GM12878 (cell line): ENCODE results near the gene CLDN5. TPM values are rescaled to one million over a fixed set of nuclear protein-coding genes. Genes with fewer than 3 reads are reported as not detected.

Experiments
- ATAC-seq: fragments of 200-7000 bp; cut with Tn5 transposase; 3 replicates; pipeline ENCODE4 v1.9.1; 2020; ENCODE audit warnings: mild to moderate bottlenecking, moderate library complexity
- BruUV-seq: library from RNA; stranded (reverse); fragments of 400-500 nt; replicated peaks from 2 replicates; lab custom pipeline; 2021; lab: Mats Ljungman, UMichigan
- CTCF ChIA-PET: fragments of 300-600 bp; sonication (Branson Sonifier 250); formaldehyde crosslinking; extraction: SDS; loops from one replicate; lab custom pipeline; 2021; ENCODE audit warnings: inconsistent platforms; lab: Yijun Ruan, JAX
- POLR2A ChIA-PET: fragments of 350-600 bp; formaldehyde crosslinking; extraction: SDS; loops from one replicate; lab custom pipeline; 2021; ENCODE audit warnings: inconsistent platforms; lab: Charles Lee
- RAD21 ChIA-PET: fragments of 300-600 bp; sonication (Branson Sonifier 250); formaldehyde crosslinking; loops from one replicate; lab custom pipeline; 2023; ENCODE audit warnings: antibody characterized with exemption; ENCODE audit not compliant: unreplicated experiment; lab: Charles Lee
- SMC1A ChIA-PET: fragments of 300-600 bp; sonication (Branson Sonifier 250); formaldehyde crosslinking; loops from one replicate; lab custom pipeline; 2023; ENCODE audit not compliant: unreplicated experiment, uncharacterized antibody; lab: Charles Lee
- DNase-seq: peaks from one replicate; pipeline ENCODE4 v3.0.0-alpha.2; 2011; ENCODE audit warnings: low read depth, low spot score
- FAIRE-seq: peaks from 3 replicates; lab custom pipeline; 2011; peaks lifted over from hg19 to GRCh38; lab: Jason Lieb, UNC
- H2AFZ ChIP-seq: 2 replicates; pipeline ENCODE4 v1.6.0; 2011; ENCODE audit warnings: low read depth, low read length, control low read depth; ENCODE audit not compliant: control insufficient read depth
- H3K27ac ChIP-seq: 2 replicates; pipeline ENCODE4 v1.5.1; 2011; ENCODE audit warnings: control low read depth; ENCODE audit not compliant: control insufficient read depth, insufficient read depth
- H3K27me3 ChIP-seq, 2 experiments: replicated peaks in 1 of 2; 2 replicates each; pipeline versions ENCODE4 v1.6.0 to v1.6.1; 2011; ENCODE audit warnings: low read length in 1 of 2; ENCODE audit not compliant: control insufficient read depth in 2 of 2, insufficient read depth in 2 of 2
- H3K36me3 ChIP-seq, 2 experiments: 2 replicates each; pipeline ENCODE4 v1.5.1; 2011; ENCODE audit warnings: low read length in 1 of 2; ENCODE audit not compliant: control insufficient read depth in 2 of 2, insufficient read depth in 2 of 2
- H3K4me1 ChIP-seq: 2 replicates; pipeline ENCODE4 v1.6.1; 2011; ENCODE audit warnings: mild to moderate bottlenecking, low read length, moderate library complexity, mixed read lengths; ENCODE audit not compliant: control insufficient read depth, insufficient read depth
- H3K4me2 ChIP-seq: 2 replicates; pipeline ENCODE4 v1.6.0; 2011; ENCODE audit warnings: control low read depth; ENCODE audit not compliant: control insufficient read depth, insufficient read depth
- H3K4me3 ChIP-seq: fragments of 200-600 bp; sonication (generic); 2 replicates; pipeline ENCODE4 v1.5.1; 2016
- H3K79me2 ChIP-seq: 2 replicates; pipeline ENCODE4 v1.6.0; 2011; ENCODE audit warnings: low read length; ENCODE audit not compliant: control insufficient read depth, insufficient read depth
- H3K9ac ChIP-seq: 2 replicates; pipeline ENCODE4 v1.8.0; 2011; ENCODE audit warnings: low read length, control low read depth, mixed read lengths; ENCODE audit not compliant: control insufficient read depth, insufficient read depth
- H3K9me3 ChIP-seq: replicated peaks from 3 replicates; pipeline ENCODE4 v1.5.1; 2011; ENCODE audit warnings: mild to moderate bottlenecking, low read length; ENCODE audit not compliant: control insufficient read depth, insufficient read depth
- H4K20me1 ChIP-seq: 2 replicates; pipeline ENCODE4 v1.6.0; 2011; ENCODE audit not compliant: control insufficient read depth, insufficient read depth
- CHD1 ChIP-seq: IDR thresholded peaks from 2 replicates; pipeline ENCODE4 v1.6.1; 2012; ENCODE audit warnings: low read depth, low read length, improper control_type of control experiment
- CUX1 ChIP-seq: IDR thresholded peaks from 2 replicates; pipeline ENCODE4 v1.6.1; 2012; ENCODE audit warnings: improper control_type of control experiment, low read depth, low read length; ENCODE audit not compliant: insufficient replicate concordance
- NRF1 ChIP-seq: conservative IDR thresholded peaks from 2 replicates; pipeline ENCODE4 v1.6.1; 2011; ENCODE audit warnings: mild to moderate bottlenecking, low read depth, low read length, improper control_type of control experiment
- POLR2A ChIP-seq: IDR thresholded peaks from 2 replicates; pipeline ENCODE4 v1.6.1; 2011; ENCODE audit warnings: low read depth, mild to moderate bottlenecking, low read length
- POLR2AphosphoS2 ChIP-seq: IDR thresholded peaks from 2 replicates; pipeline ENCODE4 v1.6.1; 2011; ENCODE audit warnings: low read depth, mild to moderate bottlenecking, low read length, improper control_type of control experiment, moderate library complexity
- RAD21 ChIP-seq: IDR thresholded peaks from 2 replicates; pipeline ENCODE4 v1.6.1; 2011; ENCODE audit warnings: mild to moderate bottlenecking, low read depth, low read length, moderate library complexity; ENCODE audit not compliant: insufficient read depth
- RCOR1 ChIP-seq: conservative IDR thresholded peaks from 2 replicates; pipeline ENCODE4 v1.6.1; 2012; ENCODE audit warnings: low read depth, low read length, improper control_type of control experiment
- RFX5 ChIP-seq: IDR thresholded peaks from 2 replicates; pipeline ENCODE4 v1.6.1; 2011; ENCODE audit warnings: low read depth, low read length, improper control_type of control experiment
- RUNX3 ChIP-seq: IDR thresholded peaks from 2 replicates; pipeline ENCODE4 v1.6.1; 2012; ENCODE audit warnings: low read length, inconsistent platforms
- TCF7 ChIP-seq: IDR thresholded peaks from 2 replicates; pipeline ENCODE4 v1.6.1; 2014; ENCODE audit warnings: antibody characterized with exemption, borderline replicate concordance
- ZNF384 ChIP-seq: IDR thresholded peaks from 2 replicates; pipeline ENCODE4 v1.6.1; 2012; ENCODE audit warnings: low read depth, mild to moderate bottlenecking, low read length, improper control_type of control experiment, borderline replicate concordance
- ZSCAN29 ChIP-seq: fragments of 450-650 bp; IDR thresholded peaks from 2 replicates; pipeline ENCODE4 v1.6.1; 2017; ENCODE audit warnings: mild to moderate bottlenecking, moderate library complexity
- WGBS: methylation state at CpG from one replicate; pipeline ENCODE4 v1.1.6; 2016; ENCODE audit warnings: low lambda C conversion rate; ENCODE audit not compliant: insufficient replicate concordance, insufficient coverage; ENCODE audit errors: missing lambda C conversion rate; 5-methylcytosine and 5-hydroxymethylcytosine counted together
- in situ Hi-C: fragments of 300-500 bp; cut with MboI; formaldehyde crosslinking; loops from 9 replicates; pipeline ENCODE4 v1.14.3; 2018; ENCODE audit warnings: mixed read lengths
- intact Hi-C: fragments of 100-400 bp; cut with micrococcal nuclease; formaldehyde crosslinking; loops from one replicate; pipeline ENCODE4 v1.14.2; 2022; ENCODE audit not compliant: unreplicated experiment
- polyA plus RNA-seq, 11 experiments: library from polyadenylated mRNA; depleted of rRNA in 4 of 11; unstranded in 6 of 11; stranded (reverse) in 5 of 11; fragments of >200 nt; fragmentation: Nextera tagmentation in 4 of 11; fragmentation: Illumina TruSeq in 1 of 11; extraction: Ambion mirVana in 4 of 11; extraction: Trizol in 1 of 11; gene quantifications; 1 replicate in 1 of 11; 2 replicates in 10 of 11; pipeline versions ENCODE4 v1.2.1 to v1.2.3, GENCODE V29; 2011 to 2016; ENCODE audit warnings: inconsistent platforms in 2 of 11, missing spikeins in 2 of 11, low read depth in 1 of 11
- total RNA-seq, 4 experiments: library from RNA; depleted of rRNA in 3 of 4; stranded (reverse); fragments of >200 nt in 3 of 4; fragmentation: Illumina TruSeq in 1 of 4; extraction: Trizol in 1 of 4; gene quantifications; 2 replicates each; pipeline versions ENCODE4 v1.2.1 to v1.2.3, GENCODE V29; 2013 to 2021
- TF ChIP-seq, protein P1 (sequence below): fragments of 450-650 bp; IDR thresholded peaks from 2 replicates; pipeline ENCODE4 v1.6.1; 2017; ENCODE audit warnings: mild to moderate bottlenecking, low read depth, inconsistent platforms; ENCODE audit not compliant: poor library complexity, severe bottlenecking

The CLDN5 gene
- total and polyA plus RNA-seq, 10 of the 15 experiments (the other 5 are each of a cell fraction or from before 2014, with no cell fraction given) = 0.15 TPM; not detected in 9

DNA sequence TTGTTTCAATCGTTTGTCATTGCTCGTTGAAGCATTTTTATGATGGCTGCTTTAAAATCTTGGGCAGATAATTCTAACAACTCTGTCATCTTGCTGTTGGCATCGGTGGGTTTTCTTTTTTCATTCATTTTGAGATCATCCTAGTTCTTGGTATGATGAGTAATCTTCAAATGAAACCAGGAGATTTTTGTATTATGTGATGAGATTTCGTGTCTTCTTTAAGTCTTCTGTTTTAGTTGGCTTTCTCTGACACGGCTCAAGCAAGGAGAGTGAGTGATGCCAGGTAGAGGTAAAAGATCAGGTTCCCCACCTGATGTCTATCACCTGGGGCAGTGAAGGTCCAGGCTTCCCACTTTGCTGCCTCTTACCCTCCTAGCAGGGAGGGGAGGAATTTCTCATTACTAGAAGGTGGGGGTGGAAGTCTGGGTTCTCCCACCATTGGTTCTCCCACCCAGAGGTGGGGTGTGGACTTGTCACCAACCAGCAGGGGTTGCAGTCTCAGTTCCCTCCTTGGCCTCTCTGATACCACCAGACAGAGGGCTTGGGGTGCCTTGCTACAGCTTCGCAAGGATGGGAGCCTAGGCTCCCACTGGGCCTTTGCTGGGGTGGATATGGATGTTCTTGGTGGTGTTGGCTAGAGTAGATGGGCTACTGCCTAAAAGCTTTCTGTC lies 31.6 kb downstream of the CLDN5 start:
- SMC1A ChIA-PET = no interaction called here
- Histone ChIP-seq H2AFZ (no peak overlapping the region), H3K27me3 (no peaks in the 10 kb centered on the region), H4K20me1 (no peaks in the 10 kb centered on the region), H3K36me3 (peaks cover 14 to 15% of the 10 kb centered on the region in 2 experiments; a peak in 3 of 4 replicates), H3K9me3 (no peaks in the 10 kb centered on the region), H3K79me2 (no peaks in the 10 kb centered on the region), H3K27ac (no peak overlapping the region), H3K4me2 (no peak overlapping the region), H3K4me1 (no peaks in the 10 kb centered on the region), H3K9ac (no peak overlapping the region), H3K4me3 (no peak overlapping the region)
- POLR2A ChIA-PET = interaction anchor here (0.7 kb wide), 1 partner anchor 175 kb away, joined by 4 read pairs; no protein-coding TSS in a partner anchor
- no TSS peak for BruUV-seq
- CTCF ChIA-PET = interaction anchor here (0.7 kb wide), 1 partner anchor 313 kb away, joined by 3 read pairs; no protein-coding TSS in a partner anchor
- intact Hi-C loops = no loop called here
- in situ Hi-C loops = no loop called here
- 44% methylated on average over 6 of the region's 6 CpGs for WGBS
- no peak for ATAC-seq
- no peak for DNase-seq
- FAIRE-seq = no peak
- RAD21 ChIA-PET = no interaction called here
- TF ChIP-seq ZSCAN29 (no peak), RUNX3 (no peak), ZNF384 (no peak), CUX1 (no peak), TCF7 (no peak), RAD21 (no peak), CHD1 (no peak), RFX5 (no peak), NRF1 (no peak), POLR2AphosphoS2 (no peak), POLR2A (no peak), RCOR1 (no peak)
- TF ChIP-seq, protein P1, sequence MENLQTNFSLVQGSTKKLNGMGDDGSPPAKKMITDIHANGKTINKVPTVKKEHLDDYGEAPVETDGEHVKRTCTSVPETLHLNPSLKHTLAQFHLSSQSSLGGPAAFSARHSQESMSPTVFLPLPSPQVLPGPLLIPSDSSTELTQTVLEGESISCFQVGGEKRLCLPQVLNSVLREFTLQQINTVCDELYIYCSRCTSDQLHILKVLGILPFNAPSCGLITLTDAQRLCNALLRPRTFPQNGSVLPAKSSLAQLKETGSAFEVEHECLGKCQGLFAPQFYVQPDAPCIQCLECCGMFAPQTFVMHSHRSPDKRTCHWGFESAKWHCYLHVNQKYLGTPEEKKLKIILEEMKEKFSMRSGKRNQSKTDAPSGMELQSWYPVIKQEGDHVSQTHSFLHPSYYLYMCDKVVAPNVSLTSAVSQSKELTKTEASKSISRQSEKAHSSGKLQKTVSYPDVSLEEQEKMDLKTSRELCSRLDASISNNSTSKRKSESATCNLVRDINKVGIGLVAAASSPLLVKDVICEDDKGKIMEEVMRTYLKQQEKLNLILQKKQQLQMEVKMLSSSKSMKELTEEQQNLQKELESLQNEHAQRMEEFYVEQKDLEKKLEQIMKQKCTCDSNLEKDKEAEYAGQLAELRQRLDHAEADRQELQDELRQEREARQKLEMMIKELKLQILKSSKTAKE = no peak
